CD4-positive, alpha-beta memory T cell (primary cell): Measurements from ENCODE around the gene FSCN2. TPM values are rescaled to one million over a fixed set of nuclear protein-coding genes. Genes with fewer than 3 reads are reported as not detected.

Experiments used
- CTCF ChIA-PET: fragments of 350-600 bp; sonication (Branson Sonifier 250); formaldehyde crosslinking; loops from one replicate; lab custom pipeline; 2021; ENCODE audit warnings: inconsistent platforms; ENCODE audit not compliant: partially characterized antibody; lab: Charles Lee
- POLR2A ChIA-PET: fragments of 350-600 bp; sonication (Branson Sonifier 250); formaldehyde crosslinking; loops from one replicate; lab custom pipeline; 2021; ENCODE audit not compliant: partially characterized antibody; lab: Charles Lee
- DNase-seq, 5 donors: peaks; one replicate each; pipeline versions ENCODE4 v3.0.0 to v3.0.0-alpha.2; 2020 to 2022; ENCODE audit warnings: mixed read lengths in 1 of 5
- H3K27ac ChIP-seq: one replicate; pipeline ENCODE4 v1.7.0; 2013; ENCODE audit warnings: low read depth, low read length
- H3K27me3 ChIP-seq: 2 replicates; pipeline ENCODE4 v1.7.0; 2013; ENCODE audit warnings: mild to moderate bottlenecking, low read length, moderate library complexity; ENCODE audit not compliant: insufficient read depth
- H3K36me3 ChIP-seq: 2 replicates; pipeline ENCODE4 v1.7.0; 2013; ENCODE audit warnings: mild to moderate bottlenecking, low read length, moderate library complexity; ENCODE audit not compliant: insufficient read depth
- H3K4me1 ChIP-seq: 2 replicates; pipeline ENCODE4 v1.7.0; 2013; ENCODE audit warnings: mild to moderate bottlenecking, low read length, moderate library complexity; ENCODE audit not compliant: insufficient read depth
- H3K4me3 ChIP-seq, 2 donors: one replicate each; pipeline ENCODE4 v1.7.0; 2013; ENCODE audit warnings: low read length in 2 of 2, mild to moderate bottlenecking in 1 of 2
- H3K9me3 ChIP-seq, 2 donors: one replicate each; pipeline ENCODE4 v1.7.0; 2013; ENCODE audit warnings: low read length in 2 of 2, control low read depth in 1 of 2; ENCODE audit not compliant: control insufficient read depth in 1 of 2
- H3K27ac Mint-ChIP-seq, 7 donors: one replicate each; pipeline ENCODE4 v1.8.0; 2020 to 2021; ENCODE audit warnings: mixed read lengths in 7 of 7, mild to moderate bottlenecking in 6 of 7, inconsistent platforms in 3 of 7, moderate library complexity in 3 of 7
- H3K27me3 Mint-ChIP-seq, 2 donors: one replicate each; pipeline ENCODE4 v1.8.0; 2020 to 2021; ENCODE audit warnings: mixed read lengths in 2 of 2
- H3K36me3 Mint-ChIP-seq, 2 donors: one replicate each; pipeline ENCODE4 v1.8.0; 2020 to 2021; ENCODE audit warnings: mixed read lengths in 2 of 2, inconsistent platforms in 1 of 2, mild to moderate bottlenecking in 1 of 2
- H3K4me1 Mint-ChIP-seq, 4 donors: one replicate each; pipeline ENCODE4 v1.8.0; 2020 to 2021; ENCODE audit warnings: mixed read lengths in 4 of 4, mild to moderate bottlenecking in 1 of 4
- H3K4me3 Mint-ChIP-seq, 8 donors: one replicate each; pipeline ENCODE4 v1.8.0; 2020 to 2021; ENCODE audit warnings: mixed read lengths in 8 of 8, mild to moderate bottlenecking in 7 of 8, moderate library complexity in 6 of 8, inconsistent platforms in 3 of 8
- H3K9me3 Mint-ChIP-seq, 8 donors: one replicate each; pipeline ENCODE4 v1.8.0; 2020 to 2021; ENCODE audit warnings: mixed read lengths in 8 of 8, mild to moderate bottlenecking in 5 of 8, inconsistent platforms in 3 of 8, moderate library complexity in 1 of 8
- intact Hi-C: fragments of 100-400 bp; cut with micrococcal nuclease; formaldehyde crosslinking; loops from one replicate; pipeline ENCODE4 v1.15.1; 2023
- polyA plus RNA-seq, 2 donors: library from polyadenylated mRNA; unstranded; fragments of 300-500 nt; fragmentation: Illumina TruSeq; gene quantifications; one replicate each; pipeline ENCODE4 v1.2.3, GENCODE V29; 2021
- total RNA-seq, 2 experiments: library from RNA; stranded (reverse); gene quantifications; one replicate each; pipeline ENCODE4 v1.2.3, GENCODE V29; 2021

Gene FSCN2
- total and polyA plus RNA-seq, 4 experiments from 2014 or later = 0.20 to 1.0 (median 0.75) TPM; not detected in 1

DNA sequence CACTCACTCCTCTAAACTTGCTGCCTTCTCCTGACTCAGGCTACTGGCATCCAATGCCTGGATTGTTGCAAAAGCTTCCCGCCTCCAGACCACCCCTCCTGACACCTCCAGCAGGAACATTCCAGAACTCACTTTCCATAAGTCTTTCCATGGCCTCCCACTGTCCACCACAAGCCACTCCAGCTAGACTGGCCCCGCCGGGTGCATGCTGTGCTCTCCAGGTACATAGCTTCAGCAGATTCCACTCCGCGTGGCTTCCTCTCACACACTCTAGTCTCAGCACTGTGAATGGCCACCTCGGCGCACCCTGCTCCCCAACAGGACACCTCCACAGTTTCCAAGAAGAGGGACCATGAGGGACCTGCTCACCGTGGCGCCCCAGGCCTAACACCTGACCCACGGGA lies 49.9 kb downstream of the FSCN2 start:
- H3K4me3 ChIP-seq = no peak overlapping the region
- no peaks in the 10 kb centered on the region for H3K9me3 ChIP-seq
- no peaks in the 10 kb centered on the region for H3K27me3 ChIP-seq
- Mint-ChIP-seq H3K4me3 (no peak overlapping the region), H3K27me3 (no peaks in the 10 kb centered on the region), H3K4me1 (peaks cover 5 to 15% (median 12%) of the 10 kb centered on the region in 4 donors), H3K27ac (peak overlapping the region in 4 of 7 donors; percentile 10 to 72 (median 40)), H3K36me3 (peaks cover 38 to 62% of the 10 kb centered on the region in 2 donors), H3K9me3 (no peaks in the 10 kb centered on the region)
- ChIA-PET POLR2A (no interaction called here), CTCF (interaction anchor here (1.4 kb wide), 1 partner anchor 23 kb away, joined by 3 read pairs; no protein-coding TSS in a partner anchor)
- intact Hi-C loops = no loop called here
- no peak for DNase-seq
- H3K27ac ChIP-seq = no peak overlapping the region
- H3K4me1 ChIP-seq = no peaks in the 10 kb centered on the region
- peaks cover 29% of the 10 kb centered on the region for H3K36me3 ChIP-seq

- Histone ChIP-seq H3K36me3 (peaks cover 35% of the 10 kb centered on the region), H3K27ac (no peak overlapping the region), H3K4me1 (no peaks in the 10 kb centered on the region), H3K27me3 (no peaks in the 10 kb centered on the region), H3K9me3 (no peaks in the 10 kb centered on the region), H3K4me3 (no peak overlapping the region)
- no peak for DNase-seq
- H3K4me3 Mint-ChIP-seq = no peak overlapping the region
- intact Hi-C loops = no loop called here
- H3K27me3 Mint-ChIP-seq = no peaks in the 10 kb centered on the region
- H3K4me1 Mint-ChIP-seq = peaks cover 5 to 15% (median 12%) of the 10 kb centered on the region in 4 donors
- peaks cover 44 to 65% of the 10 kb centered on the region in 2 donors for H3K36me3 Mint-ChIP-seq
- ChIA-PET POLR2A (interaction anchor here (0.5 kb wide), 1 partner anchor 16 kb away, joined by 3 read pairs; no protein-coding TSS in a partner anchor), CTCF (interaction anchor here (1.3 kb wide), 1 partner anchor 22 kb away, joined by 7 read pairs; no protein-coding TSS in a partner anchor)
- H3K27ac Mint-ChIP-seq = peak overlapping the region in 2 of 7 donors; percentile 17 to 72
- no peaks in the 10 kb centered on the region for H3K9me3 Mint-ChIP-seq
These were observed 50.5 kb downstream of the FSCN2 start for GRCh38 chr17:81578561-81579225.

DNA sequence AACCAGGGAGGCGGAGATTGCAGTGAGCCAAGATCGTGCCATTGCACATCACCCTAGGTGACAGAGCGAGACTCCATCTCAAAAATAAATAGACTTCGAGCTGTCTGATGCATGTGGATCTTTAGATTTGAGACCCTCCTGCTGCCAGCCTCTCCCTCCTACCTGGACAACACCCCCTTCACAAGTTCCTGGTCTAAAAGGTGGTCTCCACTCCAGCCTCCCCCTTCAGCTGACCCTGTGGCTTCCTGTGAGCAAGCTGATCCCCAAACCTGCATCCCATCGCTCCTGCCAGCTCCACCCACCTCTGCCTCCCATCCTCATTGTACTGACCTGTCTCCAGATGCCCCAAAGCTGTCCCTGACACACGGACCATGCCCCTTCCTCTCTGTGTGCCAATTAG lies 51.1 kb downstream of the FSCN2 start:
- POLR2A ChIA-PET = interaction anchor here (0.5 kb wide), 1 partner anchor 17 kb away, joined by 3 read pairs; no protein-coding TSS in a partner anchor
- peak overlapping the region in 3 of 7 donors; percentile 53 to 85 (median 66) for H3K27ac Mint-ChIP-seq
- no peak overlapping the region for H3K4me3 Mint-ChIP-seq
- Histone ChIP-seq H3K4me3 (no peak overlapping the region), H3K36me3 (peaks cover 37% of the 10 kb centered on the region), H3K4me1 (no peaks in the 10 kb centered on the region), H3K27me3 (no peaks in the 10 kb centered on the region), H3K27ac (no peak overlapping the region), H3K9me3 (no peaks in the 10 kb centered on the region)
- H3K27me3 Mint-ChIP-seq = no peaks in the 10 kb centered on the region
- H3K36me3 Mint-ChIP-seq = peaks cover 45 to 65% of the 10 kb centered on the region in 2 donors
- no peak for DNase-seq
- CTCF ChIA-PET = interaction anchor here (1.3 kb wide), 1 partner anchor 22 kb away, joined by 7 read pairs; no protein-coding TSS in a partner anchor
- H3K9me3 Mint-ChIP-seq = no peaks in the 10 kb centered on the region
- intact Hi-C loops = no loop called here
- peaks cover 5 to 15% (median 12%) of the 10 kb centered on the region in 4 donors for H3K4me1 Mint-ChIP-seq

- no peaks in the 10 kb centered on the region for H3K27me3 ChIP-seq
- Mint-ChIP-seq H3K9me3 (no peaks in the 10 kb centered on the region), H3K27me3 (no peaks in the 10 kb centered on the region), H3K4me3 (no peak overlapping the region), H3K36me3 (peaks cover 45 to 67% of the 10 kb centered on the region in 2 donors), H3K4me1 (peaks cover 5 to 15% (median 12%) of the 10 kb centered on the region in 4 donors), H3K27ac (peak overlapping the region in 5 of 7 donors; percentile 35 to 85 (median 66))
- DNase-seq = no peak
- no peaks in the 10 kb centered on the region for H3K4me1 ChIP-seq
- intact Hi-C loops = no loop called here
- H3K9me3 ChIP-seq = no peaks in the 10 kb centered on the region
- peaks cover 36% of the 10 kb centered on the region for H3K36me3 ChIP-seq
- ChIA-PET CTCF (interaction anchor here (1.3 kb wide), 1 partner anchor 21 kb away, joined by 7 read pairs; no protein-coding TSS in a partner anchor), POLR2A (no interaction called here)
- no peak overlapping the region for H3K4me3 ChIP-seq
- no peak overlapping the region for H3K27ac ChIP-seq
These were observed 51.7 kb downstream of the FSCN2 start for GRCh38 chr17:81579821-81580321.

GRCh38 chr17:81580481-81580880 lies 52.3 kb downstream of the FSCN2 start:
- peak overlapping the region in 1 of 7 donors; percentile 35 for H3K27ac Mint-ChIP-seq
- no peaks in the 10 kb centered on the region for H3K27me3 ChIP-seq
- peaks cover 36% of the 10 kb centered on the region for H3K36me3 ChIP-seq
- H3K27me3 Mint-ChIP-seq = no peaks in the 10 kb centered on the region
- no peaks in the 10 kb centered on the region for H3K9me3 Mint-ChIP-seq
- H3K9me3 ChIP-seq = no peaks in the 10 kb centered on the region
- intact Hi-C loops = no loop called here
- ChIA-PET CTCF (no interaction called here), POLR2A (no interaction called here)
- no peak overlapping the region for H3K4me3 ChIP-seq
- H3K4me1 Mint-ChIP-seq = peaks cover 5 to 15% (median 12%) of the 10 kb centered on the region in 4 donors
- DNase-seq = no peak
- no peak overlapping the region for H3K4me3 Mint-ChIP-seq
- H3K27ac ChIP-seq = no peak overlapping the region
- no peaks in the 10 kb centered on the region for H3K4me1 ChIP-seq
- peaks cover 48 to 72% of the 10 kb centered on the region in 2 donors for H3K36me3 Mint-ChIP-seq

- no peak for DNase-seq
- H3K4me1 ChIP-seq = no peaks in the 10 kb centered on the region
- no peak overlapping the region for H3K27ac ChIP-seq
- POLR2A ChIA-PET = no interaction called here
- intact Hi-C loops = no loop called here
- Mint-ChIP-seq H3K4me1 (peaks cover 5 to 18% (median 10%) of the 10 kb centered on the region in 4 donors), H3K4me3 (no peak overlapping the region), H3K36me3 (peaks cover 48 to 69% of the 10 kb centered on the region in 2 donors), H3K27me3 (no peaks in the 10 kb centered on the region), H3K9me3 (no peaks in the 10 kb centered on the region), H3K27ac (no peak overlapping the region)
- no peaks in the 10 kb centered on the region for H3K9me3 ChIP-seq
- CTCF ChIA-PET = interaction anchor here (1.6 kb wide), 1 partner anchor 19 kb away, joined by 4 read pairs; no protein-coding TSS in a partner anchor
- no peaks in the 10 kb centered on the region for H3K27me3 ChIP-seq
- H3K36me3 ChIP-seq = peaks cover 34% of the 10 kb centered on the region
- no peak overlapping the region for H3K4me3 ChIP-seq
These were observed 53.6 kb downstream of the FSCN2 start for GRCh38 chr17:81581758-81582157.

GRCh38 chr17:81582341-81582740 lies 54.2 kb downstream of the FSCN2 start:
- no peak overlapping the region for H3K27ac ChIP-seq
- peaks cover 34% of the 10 kb centered on the region for H3K36me3 ChIP-seq
- no peaks in the 10 kb centered on the region for H3K9me3 ChIP-seq
- CTCF ChIA-PET = interaction anchor here (1.6 kb wide), 1 partner anchor 18 kb away, joined by 4 read pairs; no protein-coding TSS in a partner anchor
- H3K27me3 ChIP-seq = no peaks in the 10 kb centered on the region
- DNase-seq = no peak
- no peaks in the 10 kb centered on the region for H3K27me3 Mint-ChIP-seq
- H3K4me1 Mint-ChIP-seq = peaks cover 5 to 20% (median 8%) of the 10 kb centered on the region in 4 donors
- intact Hi-C loops = no loop called here
- POLR2A ChIA-PET = no interaction called here
- H3K36me3 Mint-ChIP-seq = peaks cover 48 to 68% of the 10 kb centered on the region in 2 donors
- H3K27ac Mint-ChIP-seq = peak overlapping the region in 1 of 7 donors; percentile 37
- H3K9me3 Mint-ChIP-seq = no peaks in the 10 kb centered on the region
- no peaks in the 10 kb centered on the region for H3K4me1 ChIP-seq
- H3K4me3 Mint-ChIP-seq = no peak overlapping the region
- no peak overlapping the region for H3K4me3 ChIP-seq
